GM12874 (cell line): ENCODE results near the gene MSI2.

ENCODE experiments used
- TF ChIP-seq, protein P1 (sequence below): IDR thresholded peaks from 2 replicates; pipeline ENCODE4 v1.5.1; 2011; ENCODE audit warnings: low read depth, mild to moderate bottlenecking, control low read depth, low read length, moderate library complexity; ENCODE audit not compliant: insufficient read depth

MSI2 gene

GRCh38 chr17:57606111-57606875, 350.0 kb downstream of the MSI2 start:
- TF ChIP-seq, protein P1, sequence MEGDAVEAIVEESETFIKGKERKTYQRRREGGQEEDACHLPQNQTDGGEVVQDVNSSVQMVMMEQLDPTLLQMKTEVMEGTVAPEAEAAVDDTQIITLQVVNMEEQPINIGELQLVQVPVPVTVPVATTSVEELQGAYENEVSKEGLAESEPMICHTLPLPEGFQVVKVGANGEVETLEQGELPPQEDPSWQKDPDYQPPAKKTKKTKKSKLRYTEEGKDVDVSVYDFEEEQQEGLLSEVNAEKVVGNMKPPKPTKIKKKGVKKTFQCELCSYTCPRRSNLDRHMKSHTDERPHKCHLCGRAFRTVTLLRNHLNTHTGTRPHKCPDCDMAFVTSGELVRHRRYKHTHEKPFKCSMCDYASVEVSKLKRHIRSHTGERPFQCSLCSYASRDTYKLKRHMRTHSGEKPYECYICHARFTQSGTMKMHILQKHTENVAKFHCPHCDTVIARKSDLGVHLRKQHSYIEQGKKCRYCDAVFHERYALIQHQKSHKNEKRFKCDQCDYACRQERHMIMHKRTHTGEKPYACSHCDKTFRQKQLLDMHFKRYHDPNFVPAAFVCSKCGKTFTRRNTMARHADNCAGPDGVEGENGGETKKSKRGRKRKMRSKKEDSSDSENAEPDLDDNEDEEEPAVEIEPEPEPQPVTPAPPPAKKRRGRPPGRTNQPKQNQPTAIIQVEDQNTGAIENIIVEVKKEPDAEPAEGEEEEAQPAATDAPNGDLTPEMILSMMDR, result no peak

GRCh38 chr17:57607553-57608120, 351.3 kb downstream of the MSI2 start:
- TF ChIP-seq, protein P1, result no peak

GRCh38 chr17:57608369-57609124, 352.2 kb downstream of the MSI2 start:
- TF ChIP-seq, protein P1, result no peak

DNA sequence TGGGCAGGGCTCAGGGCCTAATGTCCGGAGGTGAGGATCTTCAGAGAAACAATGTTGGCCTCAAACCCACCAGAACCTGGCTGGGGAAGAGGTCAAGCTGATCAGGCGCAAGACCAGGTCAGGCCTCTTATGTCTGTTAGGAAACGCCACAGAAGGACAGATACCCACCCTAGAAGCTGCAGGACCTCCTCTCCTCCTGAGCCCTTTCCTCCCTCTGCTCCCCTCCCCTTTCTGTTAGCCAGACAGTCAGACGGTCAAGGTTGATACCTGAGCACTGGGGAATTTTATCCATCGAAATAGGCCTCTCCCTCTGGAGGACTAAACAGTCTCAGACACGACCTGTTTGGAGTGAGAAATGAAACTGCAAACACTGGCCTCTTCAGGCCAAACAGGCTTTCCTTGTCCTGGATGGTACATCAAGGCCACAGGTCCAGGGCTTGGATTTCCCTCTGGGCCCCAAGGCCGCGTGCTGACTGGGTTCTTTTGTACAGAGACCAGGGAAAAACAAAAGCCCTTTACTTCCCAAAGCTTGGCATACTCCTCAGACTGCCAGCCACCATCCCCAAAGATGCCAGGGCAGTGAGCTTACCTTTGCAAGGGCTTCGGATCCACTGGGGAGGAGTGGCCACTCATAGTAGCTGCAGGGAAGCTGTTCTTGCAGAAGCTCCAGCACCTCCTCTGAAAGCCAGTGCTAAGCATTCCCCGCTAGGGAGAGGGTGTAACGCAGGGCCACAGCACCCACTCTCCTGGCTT, 353.0 kb downstream of the MSI2 start:
- TF ChIP-seq, protein P1, result no peak

DNA sequence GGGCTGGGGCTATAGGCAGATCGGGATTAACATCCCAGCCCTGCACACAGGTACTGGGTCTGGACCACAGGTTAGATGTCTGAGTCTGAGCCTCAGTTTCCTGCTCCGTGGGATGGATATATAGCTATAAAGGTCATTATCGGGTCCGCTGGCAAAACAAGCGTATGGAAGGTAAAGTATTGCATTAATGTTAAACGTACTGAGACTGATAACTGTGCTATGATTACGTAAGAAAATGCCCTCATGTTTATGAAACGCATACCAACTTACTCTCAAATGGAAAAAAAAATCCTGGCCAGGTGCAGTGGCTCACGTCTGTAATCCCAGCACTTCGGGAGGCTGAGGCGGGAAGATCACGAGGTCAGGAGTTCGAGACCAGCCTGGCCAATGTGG, 353.6 kb downstream of the MSI2 start:
- TF ChIP-seq, protein P1, result no peak

- TF ChIP-seq, protein P1, result no peak
These were observed 356.1 kb downstream of the MSI2 start for GRCh38 chr17:57612202-57613071.
